Spinal cord (tissue), 10 donors: ENCODE measurements around the gene TMEM119. TPM values are rescaled to one million over a fixed set of nuclear protein-coding genes. Genes with fewer than 3 reads are reported as not detected.

Source experiments
- DNase-seq, 6 donors: peaks; one replicate each; pipeline versions ENCODE4 v3.0.0 to v3.0.0-alpha.2; 2013 to 2015; ENCODE audit warnings: low spot score in 6 of 6, low read depth in 4 of 6
- H3K27ac ChIP-seq: one replicate; pipeline ENCODE4 v1.5.1; 2013; ENCODE audit warnings: low read depth, low read length, control low read depth
- H3K27me3 ChIP-seq: one replicate; pipeline ENCODE4 v1.6.1; 2013; ENCODE audit warnings: low read length; ENCODE audit not compliant: control insufficient read depth, insufficient read depth
- H3K36me3 ChIP-seq: one replicate; pipeline ENCODE4 v1.6.1; 2013; ENCODE audit warnings: low read length; ENCODE audit not compliant: control insufficient read depth, insufficient read depth
- H3K4me1 ChIP-seq: one replicate; pipeline ENCODE4 v1.6.1; 2013; ENCODE audit warnings: low read length; ENCODE audit not compliant: control insufficient read depth, insufficient read depth
- H3K4me3 ChIP-seq: one replicate; pipeline ENCODE4 v1.5.1; 2013; ENCODE audit warnings: low read depth, low read length, control low read depth
- H3K9me3 ChIP-seq: one replicate; pipeline ENCODE4 v1.6.1; 2013; ENCODE audit warnings: low read length; ENCODE audit not compliant: control insufficient read depth, insufficient read depth
- WGBS: methylation state at CpG from one replicate; pipeline ENCODE4 v1.1.5; 2013; ENCODE audit warnings: missing lambda C conversion rate; ENCODE audit not compliant: insufficient coverage; 5-methylcytosine and 5-hydroxymethylcytosine counted together
- polyA plus RNA-seq, 2 donors: library from polyadenylated mRNA; unstranded; fragments of 120-200 nt; gene quantifications; one replicate each; pipeline ENCODE4 v1.2.1, GENCODE V29; 2013; ENCODE audit not compliant: insufficient read length in 2 of 2
- total RNA-seq, 2 donors: library from RNA; depleted of rRNA in 1 of 2; stranded (reverse); fragments of 120-200 nt in 1 of 2; fragments of >200 nt in 1 of 2; gene quantifications; one replicate each; pipeline versions ENCODE4 v1.2.3 to v1.2.4, GENCODE V29; 2013 to 2014
- donor health status: healthy.

TMEM119 gene
- total and polyA plus RNA-seq, 4 donors: 10.8 to 14.9 (median 12.1) TPM

- WGBS: 47% methylated on average over 16 of the region's 21 CpGs
- no peak overlapping the region for H3K27ac ChIP-seq
- no peaks in the 10 kb centered on the region for H3K9me3 ChIP-seq
- no peaks in the 10 kb centered on the region for H3K27me3 ChIP-seq
- H3K4me3 ChIP-seq: no peak overlapping the region
- peak in 1 of 6 donors; percentile 65 for DNase-seq
- no peaks in the 10 kb centered on the region for H3K36me3 ChIP-seq
- H3K4me1 ChIP-seq: peaks cover 4% of the 10 kb centered on the region
Measured at GRCh38 chr12:108609537-108610335, 11.9 kb upstream of the TMEM119 start.

- Histone ChIP-seq H3K27ac (no peak overlapping the region), H3K36me3 (no peaks in the 10 kb centered on the region), H3K9me3 (no peaks in the 10 kb centered on the region), H3K27me3 (no peaks in the 10 kb centered on the region), H3K4me1 (peaks cover 4% of the 10 kb centered on the region), H3K4me3 (no peak overlapping the region)
- DNase-seq: no peak
- WGBS: 86% methylated on average over 4 of the region's 5 CpGs
Measured at GRCh38 chr12:108608616-108609015, 10.7 kb upstream of the TMEM119 start.

- 88% methylated on average over 9 of the region's 10 CpGs for WGBS
- H3K4me1 ChIP-seq: peaks cover 4% of the 10 kb centered on the region
- no peak overlapping the region for H3K4me3 ChIP-seq
- no peaks in the 10 kb centered on the region for H3K27me3 ChIP-seq
- no peaks in the 10 kb centered on the region for H3K9me3 ChIP-seq
- no peaks in the 10 kb centered on the region for H3K36me3 ChIP-seq
- no peak for DNase-seq
- H3K27ac ChIP-seq: no peak overlapping the region
Measured at GRCh38 chr12:108607981-108608600, 10.2 kb upstream of the TMEM119 start.

- WGBS: 79% methylated on average over 9 of the region's 9 CpGs
- DNase-seq: no peak
- no peak overlapping the region for H3K4me3 ChIP-seq
- peaks cover 4% of the 10 kb centered on the region for H3K4me1 ChIP-seq
- no peaks in the 10 kb centered on the region for H3K36me3 ChIP-seq
- H3K27ac ChIP-seq: no peak overlapping the region
- no peaks in the 10 kb centered on the region for H3K27me3 ChIP-seq
- H3K9me3 ChIP-seq: no peaks in the 10 kb centered on the region
Measured at GRCh38 chr12:108606492-108606891, 8.6 kb upstream of the TMEM119 start.

GRCh38 chr12:108605690-108606406 lies 8.0 kb upstream of the TMEM119 start:
- no peaks in the 10 kb centered on the region for H3K36me3 ChIP-seq
- 98% methylated on average over 4 of the region's 4 CpGs for WGBS
- no peak for DNase-seq
- no peak overlapping the region for H3K4me3 ChIP-seq
- peaks cover 4% of the 10 kb centered on the region for H3K4me1 ChIP-seq
- H3K9me3 ChIP-seq: no peaks in the 10 kb centered on the region
- no peak overlapping the region for H3K27ac ChIP-seq
- H3K27me3 ChIP-seq: no peaks in the 10 kb centered on the region

GRCh38 chr12:108605000-108605689 lies 7.3 kb upstream of the TMEM119 start:
- no peaks in the 10 kb centered on the region for H3K27me3 ChIP-seq
- WGBS: 90% methylated on average over 3 of the region's 3 CpGs
- H3K4me3 ChIP-seq: no peak overlapping the region
- H3K4me1 ChIP-seq: peaks cover 4% of the 10 kb centered on the region
- no peaks in the 10 kb centered on the region for H3K9me3 ChIP-seq
- no peaks in the 10 kb centered on the region for H3K36me3 ChIP-seq
- DNase-seq: no peak
- H3K27ac ChIP-seq: no peak overlapping the region

GRCh38 chr12:108604208-108604941 lies 6.5 kb upstream of the TMEM119 start:
- Histone ChIP-seq H3K27me3 (no peaks in the 10 kb centered on the region), H3K4me3 (no peak overlapping the region), H3K9me3 (no peaks in the 10 kb centered on the region), H3K4me1 (peaks cover 4% of the 10 kb centered on the region), H3K27ac (no peak overlapping the region), H3K36me3 (no peaks in the 10 kb centered on the region)
- WGBS: 36% methylated on average over 10 of the region's 14 CpGs
- no peak for DNase-seq

- 96% methylated on average over 2 of the region's 4 CpGs for WGBS
- no peaks in the 10 kb centered on the region for H3K27me3 ChIP-seq
- no peak overlapping the region for H3K27ac ChIP-seq
- no peak overlapping the region for H3K4me3 ChIP-seq
- no peaks in the 10 kb centered on the region for H3K9me3 ChIP-seq
- H3K36me3 ChIP-seq: no peaks in the 10 kb centered on the region
- DNase-seq: no peak
- H3K4me1 ChIP-seq: peaks cover 4% of the 10 kb centered on the region
Measured at GRCh38 chr12:108603743-108604142, 5.9 kb upstream of the TMEM119 start.
